Thyroid gland (tissue), 4 donors: Measurements from ENCODE around the gene ARID4B. TPM values are rescaled to one million over a fixed set of nuclear protein-coding genes. Genes with fewer than 3 reads are reported as not detected.
"Not testable (repeated sequence)": the region's sequence is repeated elsewhere in the genome, so short reads cannot be mapped to it uniquely, and the experiment has no call there.

Experiments
- DNase-seq, 2 donors: peaks; one replicate each; pipeline ENCODE4 v3.0.0-alpha.2; 2019
- H3K27ac ChIP-seq, 3 donors: fragments of 200-600 bp; sonication (generic); 1 replicate in 2 of 3; 2 replicates in 1 of 3; pipeline ENCODE4 v1.5.1; 2016 to 2019; ENCODE audit warnings: mild to moderate bottlenecking in 1 of 3, moderate library complexity in 1 of 3
- H3K27me3 ChIP-seq: fragments of 200-600 bp; sonication (generic); one replicate; pipeline ENCODE4 v1.5.1; 2019
- H3K36me3 ChIP-seq, 2 donors: fragments of 200-600 bp; sonication (generic); one replicate each; pipeline ENCODE4 v1.5.1; 2016 to 2019
- H3K4me1 ChIP-seq, 2 donors: fragments of 200-600 bp; sonication (generic); one replicate each; pipeline ENCODE4 v1.5.1; 2017 to 2019
- H3K4me3 ChIP-seq, 3 donors: fragments of 200-600 bp; sonication (generic); replicated peaks in 1 of 3; 1 replicate in 2 of 3; 2 replicates in 1 of 3; pipeline ENCODE4 v1.5.1; 2016; ENCODE audit warnings: mild to moderate bottlenecking in 1 of 3
- H3K9me3 ChIP-seq: fragments of 200-600 bp; sonication (generic); one replicate; pipeline ENCODE4 v1.5.1; 2017
- CTCF ChIP-seq, 6 experiments: fragments of 200-600 bp in 3 of 6; fragments of 450-650 bp in 3 of 6; sonication (generic) in 3 of 6; IDR thresholded peaks; one replicate each; pipeline ENCODE4 v1.5.1; 2016 to 2019; ENCODE audit warnings: antibody characterized with exemption in 6 of 6, mild to moderate bottlenecking in 2 of 6, inconsistent platforms in 1 of 6, moderate library complexity in 1 of 6
- POLR2A ChIP-seq, 2 donors: fragments of 450-650 bp; IDR thresholded peaks; one replicate each; pipeline ENCODE4 v1.6.1; 2017; ENCODE audit warnings: antibody characterized with exemption in 2 of 2, mild to moderate bottlenecking in 2 of 2, moderate library complexity in 1 of 2
- WGBS, 2 donors: methylation state at CpG; one replicate each; pipeline ENCODE4 v1.1.5; 2017; 5-methylcytosine and 5-hydroxymethylcytosine counted together
- intact Hi-C: fragments of 100-400 bp; cut with DNase I; formaldehyde crosslinking; loops from one replicate; pipeline ENCODE4 v1.15.1; 2023
- total RNA-seq, 4 donors: library from RNA; depleted of rRNA; stranded (reverse); fragments of >200 nt; gene quantifications; one replicate each; pipeline ENCODE4 v1.2.3, GENCODE V29; 2016

Gene ARID4B
- total RNA-seq, 4 donors from 2014 or later, result 49.0 to 65.4 (median 52.5) TPM

GRCh38 chr1:235367000-235367908 lies 39.3 kb upstream of the ARID4B start, which contains the start of gene TBCE:
TSS of gene TBCE (plus strand) at chr1:235367427. CDS start at chr1:235380050, 12,623 bp downstream.
- Histone ChIP-seq H3K4me1 (peaks cover 4 to 19% of the 10 kb centered on the region in 2 donors), H3K36me3 (no peaks in the 10 kb centered on the region), H3K9me3 (no peaks in the 10 kb centered on the region), H3K27me3 (no peaks in the 10 kb centered on the region), H3K27ac (peak within 1 kb of the TSS; percentile 43 to 84 (median 84)), H3K4me3 (peak within 1 kb of the TSS; percentile 33 to 52 (median 48))
- 1% methylated on average over 24 to 28 of the region's 38 CpGs for WGBS, 2 donors
- intact Hi-C loops, result loop anchor here (5.0 kb wide), 1 partner anchor 35 kb away; no protein-coding TSS in a partner anchor
- TF ChIP-seq CTCF (IDR thresholded peaks at IDR 0.05) (peak in 3 of 6 experiments; percentile 21 to 31 (median 22)), POLR2A (IDR thresholded peaks at IDR 0.05) (peak; percentile 57 to 97)
- DNase-seq, result peak; percentile 99

GRCh38 chr1:235366286-235366685 lies 38.3 kb upstream of the ARID4B start:
- Histone ChIP-seq H3K4me1 (peaks cover 4 to 19% of the 10 kb centered on the region in 2 donors), H3K36me3 (no peaks in the 10 kb centered on the region), H3K27ac (peak overlapping the region; percentile 43 to 84 (median 84)), H3K27me3 (no peaks in the 10 kb centered on the region), H3K9me3 (no peaks in the 10 kb centered on the region), H3K4me3 (no peak overlapping the region)
- DNase-seq, result no peak
- TF ChIP-seq CTCF (IDR thresholded peaks at IDR 0.05), result no peak
- TF ChIP-seq POLR2A (IDR thresholded peaks at IDR 0.05), result no peak
- intact Hi-C loops, result loop anchor here (5.0 kb wide), 1 partner anchor 34 kb away; no protein-coding TSS in a partner anchor
- 64 to 65% methylated on average over 5 of the region's 5 CpGs for WGBS, 2 donors

GRCh38 chr1:235364189-235364588 lies 36.2 kb upstream of the ARID4B start:
- intact Hi-C loops, H3K27ac ChIP-seq, H3K36me3 ChIP-seq, DNase-seq, H3K9me3 ChIP-seq, H3K27me3 ChIP-seq, H3K4me3 ChIP-seq: not testable (repeated sequence)
- peaks cover 4 to 19% of the 10 kb centered on the region in 2 donors for H3K4me1 ChIP-seq
- WGBS, 2 donors, result 95 to 97% methylated on average over 9 of the region's 9 CpGs

GRCh38 chr1:235358899-235359298 lies 30.9 kb upstream of the ARID4B start:
- Histone ChIP-seq H3K4me1 (no peaks in the 10 kb centered on the region), H3K36me3 (no peaks in the 10 kb centered on the region), H3K27me3 (no peaks in the 10 kb centered on the region), H3K4me3 (no peak overlapping the region), H3K9me3 (no peaks in the 10 kb centered on the region), H3K27ac (no peak overlapping the region)
- TF ChIP-seq POLR2A (IDR thresholded peaks at IDR 0.05) (no peak), CTCF (IDR thresholded peaks at IDR 0.05) (no peak)
- intact Hi-C loops, result no loop called here
- DNase-seq, result no peak
- 90 to 93% methylated on average over 3 of the region's 3 CpGs for WGBS, 2 donors

GRCh38 chr1:235357485-235358373 lies 29.8 kb upstream of the ARID4B start:
- Histone ChIP-seq H3K27ac (no peak overlapping the region), H3K9me3 (no peaks in the 10 kb centered on the region), H3K27me3 (no peaks in the 10 kb centered on the region), H3K36me3 (no peaks in the 10 kb centered on the region), H3K4me3 (no peak overlapping the region), H3K4me1 (no peaks in the 10 kb centered on the region)
- WGBS, 2 donors, result 74 to 76% methylated on average over 11 of the region's 11 CpGs
- no peak for DNase-seq
- intact Hi-C loops, result no loop called here
- TF ChIP-seq CTCF (IDR thresholded peaks at IDR 0.05) (no peak), POLR2A (IDR thresholded peaks at IDR 0.05) (no peak)
